Measurements from ENCODE around the gene IFT172.
"Not testable (repeated sequence)": the region's sequence is repeated elsewhere in the genome, so short reads cannot be mapped to it uniquely, and the experiment has no call there.

IFT172 gene

GRCh38 chr2:27427863-27428212 lies 61.7 kb downstream of the IFT172 start:
- Histone ChIP-seq H3K4me3 (ENCODE audit: low read depth, low read length) (peak overlapping the region; percentile 92), H3K36me3 (peaks cover 3% of the 10 kb centered on the region; the same call in 1 of the 2 replicates), H3K27me3 (no peaks in the 10 kb centered on the region), H3K9me3 (no peaks in the 10 kb centered on the region), H3K4me1 (no peaks in the 10 kb centered on the region)
- no peak for DNase-seq
- no peak for TF ChIP-seq CTCF (IDR thresholded peaks at IDR 0.05; ENCODE audit: low read depth, low read length)

DNA sequence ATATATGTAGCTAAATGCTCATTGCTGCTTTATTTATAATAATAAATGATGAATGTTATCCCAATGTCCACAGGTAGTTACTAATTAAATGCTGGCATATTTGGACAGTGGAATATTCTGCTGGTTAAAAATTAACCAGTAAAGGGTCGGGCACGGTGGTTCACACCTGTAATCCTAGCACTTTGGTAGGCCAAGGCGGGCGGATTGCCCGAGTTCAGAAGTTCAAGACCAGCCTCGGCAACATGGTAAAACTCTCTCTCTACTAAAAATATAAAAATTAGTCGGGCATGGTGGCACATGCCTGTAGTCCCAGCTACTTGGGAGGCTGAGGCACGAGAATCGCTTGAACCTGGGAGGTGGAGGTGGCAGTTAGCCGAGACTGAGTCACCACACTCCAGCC lies 64.5 kb downstream of the IFT172 start:
- not testable (repeated sequence) for H3K27me3 ChIP-seq; H3K36me3 ChIP-seq; H3K9me3 ChIP-seq; H3K4me3 ChIP-seq (ENCODE audit: low read depth, low read length); DNase-seq; H3K4me1 ChIP-seq

DNA sequence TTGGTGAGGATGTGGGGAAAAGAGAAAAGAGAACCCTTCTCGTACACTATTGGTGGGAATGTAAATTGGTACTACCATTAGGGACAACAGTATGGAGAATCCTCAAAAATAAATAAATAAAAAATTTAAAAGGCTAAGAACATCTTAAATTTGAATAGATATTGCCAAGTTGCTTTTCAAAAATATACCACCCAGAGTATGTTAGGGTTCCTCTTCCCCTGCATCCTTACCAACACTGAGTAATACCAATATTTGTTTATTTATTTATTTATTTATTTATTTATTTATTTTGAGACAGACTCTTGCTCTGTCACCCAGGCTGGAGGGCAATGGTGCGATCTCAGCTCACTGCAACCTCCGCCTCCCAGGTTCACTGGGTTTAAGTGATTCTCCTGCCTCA lies 66.6 kb downstream of the IFT172 start:
- no peaks in the 10 kb centered on the region for H3K4me1 ChIP-seq
- no peaks in the 10 kb centered on the region for H3K27me3 ChIP-seq
- no peaks in the 10 kb centered on the region for H3K9me3 ChIP-seq
- H3K36me3 ChIP-seq, result no peaks in the 10 kb centered on the region
- no peak overlapping the region for H3K4me3 ChIP-seq (ENCODE audit: low read depth, low read length)
- no peak for TF ChIP-seq CTCF (IDR thresholded peaks at IDR 0.05; ENCODE audit: low read depth, low read length)
- no peak for DNase-seq

- no peaks in the 10 kb centered on the region for H3K27me3 ChIP-seq
- H3K36me3 ChIP-seq, result no peaks in the 10 kb centered on the region
- no peak for DNase-seq
- H3K4me1 ChIP-seq, result no peaks in the 10 kb centered on the region
- H3K9me3 ChIP-seq, result no peaks in the 10 kb centered on the region
- no peak overlapping the region for H3K4me3 ChIP-seq (ENCODE audit: low read depth, low read length)
- TF ChIP-seq CTCF (IDR thresholded peaks at IDR 0.05; ENCODE audit: low read depth, low read length), result no peak
Observed at GRCh38 chr2:27421660-27422250, 67.8 kb downstream of the IFT172 start.

DNA sequence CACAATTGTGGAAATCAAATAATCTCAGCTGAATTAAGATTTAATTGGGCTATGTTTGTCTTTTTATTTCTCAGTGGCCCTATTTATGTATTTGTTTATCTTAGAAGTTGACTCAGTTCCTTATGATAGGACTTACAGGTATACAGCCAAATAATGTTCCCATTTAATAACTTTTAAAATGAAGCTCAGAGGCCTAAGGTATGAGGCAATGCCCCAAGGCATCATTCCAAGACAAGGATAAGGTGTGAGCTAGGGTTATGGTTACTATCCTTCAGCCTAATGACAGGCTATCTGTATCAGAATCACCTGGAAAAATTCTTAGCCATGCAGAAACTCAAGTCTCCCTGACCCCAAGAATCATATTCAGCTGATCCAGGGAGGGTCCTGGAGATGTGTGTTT lies 68.5 kb downstream of the IFT172 start:
- no peak for DNase-seq
- no peaks in the 10 kb centered on the region for H3K9me3 ChIP-seq
- TF ChIP-seq CTCF (IDR thresholded peaks at IDR 0.05; ENCODE audit: low read depth, low read length), result no peak
- no peaks in the 10 kb centered on the region for H3K36me3 ChIP-seq
- H3K27me3 ChIP-seq, result no peaks in the 10 kb centered on the region
- H3K4me1 ChIP-seq, result no peaks in the 10 kb centered on the region
- no peak overlapping the region for H3K4me3 ChIP-seq (ENCODE audit: low read depth, low read length)

DNA sequence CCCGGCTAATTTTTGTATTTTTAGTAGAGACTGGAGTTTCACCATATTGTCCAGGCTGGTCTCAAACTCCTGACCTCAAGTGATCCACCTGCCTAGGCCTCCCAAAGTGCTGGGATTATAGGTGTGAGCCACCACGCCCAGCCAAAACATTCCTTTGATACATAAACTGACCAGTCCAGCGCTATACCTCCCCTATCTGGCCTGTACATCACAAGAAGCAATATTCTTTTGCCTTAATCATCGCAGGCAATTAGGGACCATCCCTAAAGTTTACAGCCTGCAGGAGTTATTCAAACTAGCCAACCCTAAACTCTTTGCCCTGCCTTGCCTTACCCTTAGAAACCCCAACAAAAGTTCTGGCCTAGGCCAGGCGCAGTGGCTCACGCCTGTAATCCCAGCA lies 73.4 kb downstream of the IFT172 start:
- Histone ChIP-seq H3K9me3 (no peaks in the 10 kb centered on the region), H3K36me3 (no peaks in the 10 kb centered on the region), H3K4me3 (ENCODE audit: low read depth, low read length) (no peak overlapping the region), H3K27me3 (no peaks in the 10 kb centered on the region; the same call in 1 of the 2 replicates), H3K4me1 (no peaks in the 10 kb centered on the region)
- TF ChIP-seq CTCF (IDR thresholded peaks at IDR 0.05; ENCODE audit: low read depth, low read length), result no peak
- no peak for DNase-seq

Data from BE2C (cell line).